NCI-H69 (cell line): ENCODE results near the gene OPCML.

Source experiments
- DNase-seq: peaks from one replicate; lab custom pipeline; 2025; lab: John Stamatoyannopoulos, UW

OPCML gene

DNA sequence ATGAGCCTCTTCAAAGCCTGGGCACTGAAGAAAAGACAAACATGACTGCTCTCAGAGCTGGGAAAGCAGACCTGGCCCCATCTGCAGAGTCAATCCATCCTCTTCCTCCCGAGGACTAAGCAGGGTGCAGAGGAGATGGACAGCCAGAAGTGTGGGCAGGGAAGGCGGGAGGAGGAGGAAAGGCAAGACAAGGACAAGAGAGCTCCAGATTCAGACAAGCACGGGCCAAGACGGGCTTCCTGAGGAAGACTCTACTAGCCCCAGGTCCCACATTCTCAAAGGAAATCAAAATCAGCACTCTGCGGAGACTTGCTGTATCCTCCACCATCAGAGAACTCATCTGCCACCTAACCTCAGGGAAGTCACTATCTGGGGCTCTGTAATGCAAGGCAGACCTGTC is 28.5 kb downstream of the OPCML start:
- no peak for DNase-seq

DNA sequence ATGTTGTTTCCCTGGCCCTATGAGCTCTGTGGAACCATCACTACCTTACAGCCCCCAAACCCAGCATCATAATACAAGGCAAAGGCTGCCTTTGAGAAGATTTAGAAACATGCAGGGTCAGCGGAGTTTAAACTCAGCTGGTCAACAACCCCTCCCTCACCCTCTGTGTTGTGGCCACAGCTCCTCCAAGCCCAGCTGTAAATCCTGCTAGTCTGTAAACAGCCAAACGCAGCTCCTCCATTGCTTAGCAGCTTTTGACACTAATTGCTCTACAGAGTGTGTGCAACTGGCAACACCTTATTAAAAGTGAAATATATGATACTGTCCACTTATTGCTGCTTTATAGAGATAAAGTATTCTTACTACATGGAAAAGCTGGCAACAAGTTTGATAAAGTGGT is 29.1 kb downstream of the OPCML start:
- no peak for DNase-seq

DNA sequence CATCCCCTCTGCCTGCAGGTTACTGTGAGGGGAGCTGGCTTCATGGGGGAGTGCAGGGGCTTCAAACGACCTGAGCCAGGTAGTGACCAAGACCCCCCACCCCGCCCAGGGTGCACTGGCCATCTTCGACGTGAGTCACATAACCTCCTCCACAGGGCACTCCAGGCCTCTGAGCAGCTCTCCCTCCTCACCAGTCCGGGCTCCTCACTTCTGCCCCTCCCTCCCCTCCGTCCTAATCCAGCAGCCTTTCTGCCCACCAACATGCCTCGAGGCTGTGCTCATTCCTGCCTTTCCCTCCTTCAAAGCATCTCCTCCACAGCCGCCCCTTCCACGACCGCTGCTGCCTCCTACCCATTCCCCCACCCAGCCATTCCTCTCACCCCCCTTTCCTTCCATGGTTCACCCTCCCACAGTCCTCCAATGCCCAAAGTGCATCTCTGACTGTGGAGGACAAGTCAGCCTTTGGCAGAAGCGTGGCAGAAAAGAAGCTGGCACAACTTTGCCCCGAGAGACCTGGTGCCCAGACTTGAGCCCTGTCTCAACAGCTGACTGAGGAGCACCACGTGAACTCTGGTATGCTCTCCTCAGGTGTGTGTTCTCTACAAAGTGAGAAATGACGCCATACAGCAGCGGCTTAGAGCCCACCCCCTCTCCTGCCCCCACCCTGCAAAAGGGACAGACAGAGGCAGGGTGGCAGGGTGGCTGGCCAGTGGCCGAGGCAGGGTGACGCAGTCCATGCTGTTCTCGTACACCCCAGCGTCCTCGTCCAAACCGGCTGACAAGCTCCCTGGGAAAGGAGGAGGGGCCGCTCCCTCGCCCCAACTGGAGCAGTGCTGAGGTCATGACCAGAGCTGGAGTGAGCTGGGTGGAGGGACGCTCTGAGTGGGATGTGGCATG is 30.4 kb downstream of the OPCML start:
- no peak for DNase-seq

DNA sequence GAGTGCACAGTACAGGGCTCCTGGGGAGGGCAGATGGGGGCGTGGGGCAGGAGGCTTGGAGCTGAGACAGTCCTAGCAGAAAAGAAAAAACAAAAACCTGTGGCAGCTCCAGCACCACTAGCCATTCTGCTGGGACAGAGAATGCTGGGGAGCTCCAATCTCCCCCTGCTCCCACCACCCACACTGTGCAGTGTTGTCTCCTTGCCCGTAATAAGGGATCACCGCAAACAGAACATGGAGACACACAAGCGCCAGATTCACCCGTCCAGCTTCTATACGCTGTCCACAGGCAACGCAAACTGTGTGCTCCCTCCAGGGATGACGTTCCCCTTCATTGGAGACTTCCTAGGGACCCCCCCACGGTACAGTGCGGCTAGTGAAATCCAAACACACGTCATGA is 31.4 kb downstream of the OPCML start:
- DNase-seq, result no peak

DNA sequence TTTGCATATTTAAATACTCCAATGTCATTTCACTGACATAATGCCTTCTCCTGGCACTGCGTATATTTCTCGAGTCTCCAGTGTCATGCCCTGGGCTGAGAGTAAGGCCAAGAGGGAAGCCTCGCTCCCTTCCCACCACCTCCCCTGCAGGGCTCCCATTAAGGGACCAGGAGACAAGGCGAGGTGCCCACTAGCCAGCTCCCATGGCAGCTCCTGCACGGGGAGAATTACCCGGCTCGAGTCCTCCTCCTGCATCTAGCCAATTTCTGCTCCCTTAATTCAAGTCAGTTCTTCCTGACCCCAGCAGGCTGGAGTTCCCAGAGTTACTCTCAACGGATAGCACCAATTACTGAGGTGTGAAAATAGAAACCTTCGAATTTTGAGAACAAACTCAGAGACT is 31.9 kb downstream of the OPCML start:
- DNase-seq, result no peak

DNA sequence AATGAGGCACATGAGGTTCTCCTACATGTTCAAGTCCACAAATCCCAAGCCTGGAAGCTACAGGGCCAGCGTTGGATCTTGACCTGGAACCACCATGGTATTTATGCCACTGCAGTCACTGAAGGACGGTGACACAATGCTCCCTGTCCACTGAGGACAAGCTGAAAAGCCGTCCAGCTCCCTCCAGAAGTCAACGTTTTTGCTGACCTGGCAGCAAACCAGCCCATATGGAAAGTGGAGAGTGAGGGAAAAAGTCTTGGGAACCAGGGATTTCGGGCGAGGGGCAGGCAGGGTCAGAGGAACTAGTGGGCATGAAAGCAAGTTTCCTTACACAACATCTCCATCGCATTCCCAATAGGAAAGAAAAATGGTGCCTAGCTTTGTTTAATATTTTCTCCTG is 33.3 kb downstream of the OPCML start:
- no peak for DNase-seq

DNA sequence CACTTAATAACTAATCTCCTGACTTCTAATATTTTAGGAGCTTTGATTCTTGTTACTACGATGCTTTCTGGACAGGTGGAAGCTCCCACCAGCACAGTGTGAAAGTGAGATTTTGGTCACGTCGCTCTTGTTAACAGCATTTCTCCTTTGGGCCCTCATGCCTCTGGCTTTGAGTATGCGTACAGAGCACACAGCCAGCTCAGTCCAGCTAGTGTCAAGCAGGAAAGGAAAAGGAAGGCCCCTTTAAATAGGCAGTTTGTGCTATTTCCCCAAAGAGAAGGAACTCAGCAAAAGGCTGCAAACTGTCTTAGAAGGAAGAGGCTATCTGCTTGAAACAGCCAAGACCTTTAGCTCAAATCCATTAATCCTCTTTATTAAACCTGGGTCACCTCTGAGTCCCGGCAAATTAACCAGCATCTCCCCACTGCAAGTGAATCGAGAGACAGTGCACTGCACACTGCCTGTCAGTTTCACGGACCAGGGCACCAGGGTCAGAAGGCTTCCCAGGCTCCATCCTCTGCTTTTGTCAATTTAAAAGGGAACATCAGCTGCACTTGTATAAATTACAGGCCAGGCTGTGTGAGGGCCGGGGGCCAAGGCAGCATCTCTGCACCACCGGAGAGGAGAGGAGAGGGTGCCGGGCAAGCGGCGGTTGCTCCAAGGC is 34.7 kb downstream of the OPCML start:
- no peak for DNase-seq

DNA sequence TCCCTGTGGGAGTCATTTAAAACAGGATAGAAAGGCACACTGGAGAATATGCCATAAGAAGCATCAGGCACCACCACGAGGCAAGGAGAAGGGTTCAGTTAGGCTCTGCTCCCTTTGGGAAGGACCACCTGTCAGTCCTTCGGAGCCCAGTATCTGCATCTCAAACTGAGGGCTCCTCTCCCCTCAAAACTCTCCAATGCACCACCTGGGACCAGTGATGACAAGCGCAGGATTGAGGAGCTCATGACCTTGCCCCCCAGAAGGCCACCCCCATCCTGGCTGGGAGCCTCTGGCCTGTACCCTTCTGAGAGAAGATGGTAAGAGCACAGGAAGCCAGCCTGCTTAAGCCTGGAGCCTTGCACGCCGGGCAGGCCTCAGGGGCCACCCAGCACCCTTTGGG is 39.4 kb downstream of the OPCML start:
- DNase-seq, result no peak

DNA sequence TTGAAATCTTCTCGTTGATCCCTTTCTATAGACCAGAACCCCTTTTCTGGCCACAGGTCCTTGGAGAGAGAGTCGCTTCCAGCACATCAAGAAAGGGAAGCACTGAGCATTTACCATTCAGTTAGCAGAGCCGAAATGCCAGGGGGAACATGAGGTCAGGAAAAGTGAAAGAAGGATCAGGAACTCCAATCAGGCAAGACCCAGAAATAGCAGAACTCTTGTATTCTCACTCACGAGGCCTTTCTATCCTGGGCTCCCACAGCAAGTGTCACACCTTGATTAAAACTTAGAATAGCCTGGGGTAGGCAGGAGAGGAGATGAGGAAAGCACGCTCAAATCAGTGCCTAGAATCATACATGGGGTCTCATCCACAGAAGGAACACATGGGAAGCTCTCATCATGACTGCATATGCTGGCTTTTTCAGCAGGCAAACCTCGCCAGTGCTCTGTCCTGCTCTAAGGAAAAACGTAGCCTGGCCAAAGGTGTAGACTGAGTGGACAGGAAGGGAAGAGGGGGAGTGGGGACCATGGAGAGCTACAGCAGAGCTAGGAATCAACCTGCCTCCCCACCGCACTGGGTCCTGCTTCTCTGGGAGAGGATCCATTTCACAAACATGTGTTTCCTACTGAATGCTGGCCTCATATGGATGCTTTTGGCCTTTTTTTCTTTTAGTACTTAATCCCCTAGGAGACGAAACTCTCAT is 40.5 kb downstream of the OPCML start:
- DNase-seq, result no peak

DNA sequence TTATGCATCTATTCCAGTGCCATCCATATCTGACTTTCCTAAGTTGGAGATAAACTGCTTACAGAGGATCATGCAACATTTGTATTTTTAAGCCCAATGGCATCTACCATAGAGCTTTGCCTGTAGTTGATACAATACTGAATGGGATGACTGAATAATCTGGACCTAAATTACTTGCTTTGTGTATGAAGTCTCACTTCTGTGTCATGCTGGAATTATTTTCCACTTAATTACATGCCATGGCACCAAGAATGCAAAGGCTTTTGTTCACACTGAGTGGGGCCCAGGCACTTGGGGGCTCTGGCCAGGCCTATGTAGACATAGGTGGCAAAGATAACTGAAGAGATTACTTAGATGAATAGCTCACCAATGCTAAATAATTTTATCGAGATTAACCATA is 51.6 kb downstream of the OPCML start:
- DNase-seq, result no peak

DNA sequence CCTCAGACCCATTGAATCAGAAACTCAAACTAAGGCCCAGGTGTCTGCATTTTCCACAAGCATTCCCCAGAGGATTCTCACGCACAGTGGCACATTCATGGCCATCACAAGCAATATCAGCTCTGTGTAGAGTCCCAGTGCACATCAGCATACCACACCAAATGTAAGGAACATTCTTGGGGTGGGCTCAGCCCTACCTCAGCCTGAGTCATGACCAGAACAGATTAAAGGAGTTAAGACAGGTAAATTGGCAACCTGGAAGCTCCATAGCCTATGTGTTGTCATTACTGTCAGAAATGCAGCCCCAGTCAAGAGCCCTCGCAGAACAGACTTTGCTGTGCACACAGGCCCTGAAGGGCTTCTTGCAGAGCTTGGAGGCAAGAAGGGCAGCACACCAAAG is 53.1 kb downstream of the OPCML start:
- DNase-seq, result no peak

DNA sequence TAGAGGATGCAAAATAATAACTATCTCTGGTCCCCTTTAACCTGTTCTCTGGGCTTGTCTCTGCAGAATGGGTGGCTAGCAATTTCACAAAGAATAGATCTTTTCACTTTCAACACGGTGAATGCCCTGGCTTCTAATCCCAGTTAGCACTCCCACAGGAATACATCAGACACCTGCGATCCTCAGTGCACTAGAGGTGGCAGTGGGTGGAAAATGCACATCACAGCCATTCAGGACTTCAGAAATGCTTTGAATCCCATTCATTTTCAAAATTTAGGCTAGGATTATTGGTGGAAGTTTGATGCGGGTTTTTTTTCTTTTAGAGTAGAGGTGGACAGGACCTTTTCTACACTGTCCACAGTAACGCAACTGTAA is 55.1 kb downstream of the OPCML start:
- DNase-seq, result no peak

DNA sequence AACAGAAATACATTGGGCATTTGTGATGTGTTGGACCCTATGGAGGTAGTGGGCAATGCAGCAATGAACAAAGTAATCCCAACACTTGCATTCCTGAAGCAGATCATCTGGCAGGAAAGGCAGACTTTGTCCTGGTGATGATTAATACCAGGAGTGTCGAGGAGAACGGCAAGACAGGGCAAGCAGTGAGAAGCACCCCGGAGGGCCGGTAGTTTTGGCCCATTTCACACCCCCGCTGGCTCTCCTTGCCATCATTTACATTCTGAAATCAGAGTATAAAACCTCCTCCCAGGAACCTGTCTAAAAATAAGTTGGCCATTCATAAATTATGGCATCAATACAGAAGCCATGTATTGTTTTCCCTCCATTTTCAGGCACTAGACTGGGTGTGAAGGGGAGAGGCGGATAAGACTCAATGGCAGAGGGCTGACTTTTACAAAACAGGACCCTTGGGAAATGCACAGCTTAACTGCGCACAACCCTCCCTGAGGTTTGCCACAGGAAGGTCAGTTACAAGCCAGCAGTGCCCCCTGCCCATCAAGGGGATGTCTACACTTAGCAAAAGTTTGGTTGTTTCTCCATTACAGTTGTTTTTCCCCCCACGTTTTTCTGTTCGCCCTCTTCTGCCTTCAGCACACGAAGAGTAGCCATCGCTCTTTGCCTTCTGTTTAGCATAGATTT is 55.6 kb downstream of the OPCML start:
- DNase-seq, result no peak

DNA sequence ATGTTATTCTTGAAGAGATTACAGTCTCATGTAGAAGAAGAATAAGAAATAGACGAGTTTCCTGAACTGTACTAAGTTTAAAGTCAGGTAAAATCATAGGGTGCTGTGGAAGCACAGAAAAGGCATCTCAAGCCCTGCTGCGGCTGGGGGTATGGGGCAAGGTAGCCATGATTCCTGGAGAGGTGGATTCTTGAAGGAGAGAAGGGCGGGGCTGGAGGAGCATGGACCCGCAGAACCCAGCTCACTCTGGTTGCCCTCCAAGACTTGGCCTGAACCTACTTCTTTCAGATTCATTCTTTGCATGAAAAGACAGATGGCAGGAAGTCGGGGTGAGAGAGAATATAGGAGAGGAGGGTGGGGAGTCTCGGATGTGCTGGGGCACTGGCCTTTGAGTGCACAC is 57.8 kb downstream of the OPCML start:
- no peak for DNase-seq

DNA sequence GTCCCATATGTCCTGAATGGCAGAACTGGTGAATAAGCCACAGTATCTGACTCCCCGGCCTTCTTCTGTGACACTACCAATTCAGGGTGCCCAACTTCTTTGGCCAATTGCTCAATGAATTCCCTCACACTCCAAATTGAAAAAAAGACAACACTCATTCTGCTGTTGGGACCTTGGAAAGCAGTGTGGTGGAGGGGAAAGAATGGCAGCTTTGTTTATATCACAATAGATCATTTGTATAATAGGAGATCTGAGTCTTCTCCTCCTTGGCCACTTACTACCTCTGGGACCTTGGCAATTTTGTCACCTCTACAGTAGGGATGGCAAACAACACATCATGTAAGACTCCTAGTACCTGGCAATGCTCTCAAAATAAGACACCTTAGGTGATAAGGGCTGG is 64.6 kb downstream of the OPCML start:
- no peak for DNase-seq

DNA sequence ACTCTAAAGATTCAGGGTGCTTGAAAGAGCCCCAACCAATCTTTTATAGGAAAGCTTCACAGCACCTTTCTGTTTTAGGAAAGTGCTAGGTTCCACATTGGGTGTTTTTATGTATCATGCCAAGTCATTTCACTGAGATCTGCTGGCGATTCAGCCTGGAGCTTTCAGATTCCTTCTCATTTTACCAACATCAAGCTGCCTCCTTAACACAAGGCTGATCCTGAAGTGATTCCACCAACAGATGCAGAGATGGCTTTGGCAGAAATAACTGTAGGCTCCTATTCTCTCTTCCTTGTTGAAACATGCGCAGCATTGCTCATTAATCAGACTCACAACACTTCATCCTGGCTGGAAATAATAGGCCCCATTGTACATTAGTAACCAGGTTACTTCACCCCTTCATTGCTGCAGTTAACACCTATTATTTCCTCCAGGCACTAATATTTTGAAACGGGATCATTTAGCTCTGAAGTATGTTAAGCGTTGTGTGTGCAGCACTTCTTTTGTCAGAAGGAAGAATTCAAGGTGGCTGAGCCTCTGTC is 89.0 kb downstream of the OPCML start:
- no peak for DNase-seq

DNA sequence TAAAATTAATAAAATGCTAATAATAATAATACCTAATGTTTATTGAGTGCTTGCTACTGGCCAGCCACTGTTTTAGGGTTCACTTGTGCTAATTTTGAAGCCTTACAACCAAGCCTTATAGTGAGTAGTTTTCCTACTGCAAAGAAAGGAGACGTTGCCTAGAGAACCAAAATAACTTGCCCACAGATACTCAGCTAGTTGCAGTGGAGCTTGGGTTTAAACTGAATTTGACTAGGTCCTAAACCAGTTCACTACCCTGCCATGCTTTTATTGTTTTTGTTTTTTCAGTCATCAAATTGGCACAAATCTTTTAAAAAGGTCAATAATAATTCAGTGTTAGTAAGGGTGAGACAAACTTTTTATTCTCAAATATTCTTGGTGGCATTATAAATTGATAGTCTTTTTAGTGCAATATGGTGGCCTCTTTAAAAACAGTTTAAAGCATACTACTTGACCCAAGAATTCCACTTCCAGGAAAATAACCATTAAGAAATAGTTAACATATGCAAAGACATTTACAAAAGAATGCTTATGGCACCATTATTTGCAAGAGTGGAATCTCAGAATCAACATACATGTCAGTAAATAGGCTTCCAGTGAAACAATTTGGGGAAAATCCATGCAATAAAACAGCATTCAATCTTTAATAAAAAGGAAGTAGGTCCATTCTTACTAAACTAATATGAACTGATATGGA is 90.2 kb downstream of the OPCML start:
- no peak for DNase-seq

DNA sequence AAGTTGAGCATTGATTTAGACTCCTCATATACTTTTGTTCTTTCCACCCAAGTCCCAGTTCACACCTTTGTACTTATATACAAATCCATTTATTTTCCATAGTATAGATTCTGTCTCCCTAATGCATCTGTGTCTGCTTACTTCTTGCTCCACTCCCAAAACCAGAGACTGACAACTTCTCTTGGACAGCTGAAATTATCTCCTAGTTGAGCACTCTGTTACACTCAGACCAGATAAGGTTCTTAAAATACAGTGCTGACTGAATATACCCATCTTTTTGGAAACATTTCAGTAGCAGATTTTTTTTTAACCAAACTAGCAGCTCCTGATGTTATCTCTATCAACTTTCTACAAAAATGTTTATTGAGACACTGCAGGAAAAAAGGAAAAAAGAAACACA is 106.3 kb downstream of the OPCML start:
- no peak for DNase-seq

DNA sequence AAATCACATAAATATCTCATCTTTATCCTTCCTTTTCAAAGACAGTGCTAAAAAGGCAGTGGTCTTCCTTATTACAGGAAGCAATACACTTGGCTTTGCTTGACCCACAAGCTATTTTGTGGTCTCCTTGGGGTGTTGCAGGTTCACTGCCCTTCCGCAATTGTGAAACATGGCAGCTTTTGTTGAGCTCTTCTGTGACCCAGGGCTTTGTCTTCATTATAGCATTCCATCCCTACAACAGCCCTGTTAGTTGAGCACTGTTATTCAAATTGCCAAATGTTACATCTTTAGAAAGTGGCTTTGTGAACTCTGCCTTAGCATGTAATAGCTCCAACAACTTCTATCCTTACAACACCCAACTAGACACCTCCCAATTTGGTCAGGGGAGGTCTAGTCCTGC is 107.1 kb downstream of the OPCML start:
- no peak for DNase-seq

DNA sequence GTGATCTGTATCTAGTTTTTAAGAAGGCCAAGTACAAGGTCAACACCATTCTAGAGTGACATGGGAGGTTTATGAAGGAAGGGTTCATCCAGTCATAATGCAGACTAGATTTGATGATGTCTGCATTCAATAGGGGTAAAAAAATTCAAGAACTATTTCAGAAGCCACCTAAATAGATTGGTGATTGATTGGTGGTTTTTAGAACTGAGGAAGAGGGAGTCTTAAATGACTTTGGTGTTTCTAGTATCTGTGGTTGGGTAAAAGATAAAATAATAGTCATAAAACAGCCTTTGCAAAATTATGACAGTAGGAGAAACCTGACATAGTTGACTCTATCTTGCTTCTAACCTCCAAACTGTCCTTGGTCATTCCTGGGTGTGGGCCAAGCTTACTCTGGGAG is 114.1 kb downstream of the OPCML start:
- no peak for DNase-seq

DNA sequence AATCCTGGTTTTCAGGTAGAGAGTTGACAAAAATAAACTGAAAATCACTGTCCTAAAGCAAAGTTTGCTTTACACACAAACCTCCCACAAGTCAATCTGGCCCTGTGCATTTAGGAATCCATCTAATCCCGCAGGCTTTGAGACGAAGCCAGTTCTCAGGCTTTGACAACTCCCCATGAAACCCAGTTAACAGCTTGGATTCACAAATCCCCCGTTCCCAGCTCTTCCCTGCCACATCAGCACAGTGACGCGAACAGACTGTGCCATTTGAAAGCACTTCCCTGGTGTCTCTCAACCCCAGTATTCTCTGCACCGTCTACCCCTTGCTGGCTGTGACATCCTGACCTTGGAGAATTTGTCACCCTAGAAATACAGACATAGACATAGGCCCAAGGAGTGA is 117.8 kb downstream of the OPCML start:
- DNase-seq, result no peak

DNA sequence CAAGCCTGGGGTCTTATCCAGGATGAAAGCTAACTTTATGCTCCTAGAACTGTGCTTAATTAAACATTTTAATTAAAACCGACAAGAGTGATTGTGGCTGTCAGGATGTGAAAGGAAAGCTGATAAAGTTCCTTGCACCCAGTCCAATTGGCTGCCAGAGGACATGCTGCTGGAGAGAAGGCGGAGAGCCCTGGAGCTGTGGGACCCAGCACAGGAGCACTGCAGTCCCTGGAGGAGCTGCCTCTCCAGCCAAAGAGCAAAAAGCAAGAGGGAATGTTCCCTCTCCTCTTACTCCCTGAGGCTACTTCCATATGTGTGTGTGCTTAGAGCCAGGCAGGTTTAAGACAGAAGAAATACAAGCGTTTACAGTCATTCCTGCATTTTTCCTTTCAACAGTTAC is 118.6 kb downstream of the OPCML start:
- no peak for DNase-seq
